ENCODE results near the gene STARD13. TPM values are rescaled to one million over a fixed set of nuclear protein-coding genes. Genes with fewer than 3 reads are reported as not detected.

Gene STARD13
- total RNA-seq, 1 donor from 2014 or later = 23.6 TPM

- no peaks in the 10 kb centered on the region for H3K27me3 Mint-ChIP-seq (ENCODE audit: low read depth)
- no peaks in the 10 kb centered on the region for H3K36me3 Mint-ChIP-seq (ENCODE audit: low read depth)
- TF ChIP-seq CTCF (conservative IDR thresholded peaks at IDR 0.05) = no peak
- H3K9me3 Mint-ChIP-seq = peaks cover 2% of the 10 kb centered on the region
- H3K4me1 Mint-ChIP-seq = no peaks in the 10 kb centered on the region
- no peak overlapping the region for H3K27ac Mint-ChIP-seq (ENCODE audit: unreplicated experiment)
- H3K4me3 Mint-ChIP-seq = no peak overlapping the region
- no peak for DNase-seq (ENCODE audit: low read depth, low spot score)
These were observed 11.4 kb upstream of the STARD13 start for GRCh38 chr13:33296793-33297425.

DNA sequence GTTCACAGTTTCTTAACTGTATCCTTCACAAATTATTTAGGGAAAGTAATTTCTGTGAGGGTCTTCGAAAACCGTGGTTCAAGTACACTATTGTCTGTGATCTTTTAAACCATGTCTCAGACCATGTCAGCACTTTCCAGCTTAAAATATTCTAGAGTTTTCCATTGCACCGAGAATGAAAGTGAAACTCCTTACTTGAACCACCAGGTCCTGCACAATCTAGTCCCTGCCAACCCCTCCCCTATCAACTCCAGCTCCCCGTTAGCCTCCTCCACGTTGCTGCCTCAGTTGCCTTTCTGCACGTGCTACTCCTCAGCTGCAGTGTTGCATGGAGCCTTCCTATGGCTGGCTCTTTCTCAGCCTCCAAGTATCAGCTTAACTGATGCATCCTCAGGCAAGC, 7.2 kb upstream of the STARD13 start:
- DNase-seq (ENCODE audit: low read depth, low spot score) = no peak
- Mint-ChIP-seq H3K27ac (ENCODE audit: unreplicated experiment) (no peak overlapping the region), H3K4me3 (no peak overlapping the region), H3K36me3 (ENCODE audit: low read depth) (no peaks in the 10 kb centered on the region), H3K9me3 (no peaks in the 10 kb centered on the region), H3K27me3 (ENCODE audit: low read depth) (no peaks in the 10 kb centered on the region), H3K4me1 (no peaks in the 10 kb centered on the region)
- no peak for TF ChIP-seq CTCF (conservative IDR thresholded peaks at IDR 0.05)

- Mint-ChIP-seq H3K36me3 (ENCODE audit: low read depth) (no peaks in the 10 kb centered on the region), H3K27me3 (ENCODE audit: low read depth) (no peaks in the 10 kb centered on the region), H3K4me1 (peaks cover 18% of the 10 kb centered on the region), H3K9me3 (no peaks in the 10 kb centered on the region), H3K4me3 (no peak overlapping the region), H3K27ac (ENCODE audit: unreplicated experiment) (no peak overlapping the region)
- TF ChIP-seq CTCF (conservative IDR thresholded peaks at IDR 0.05) = no peak
- DNase-seq (ENCODE audit: low read depth, low spot score) = no peak
These were observed 4.9 kb upstream of the STARD13 start for GRCh38 chr13:33290421-33290965.

DNA sequence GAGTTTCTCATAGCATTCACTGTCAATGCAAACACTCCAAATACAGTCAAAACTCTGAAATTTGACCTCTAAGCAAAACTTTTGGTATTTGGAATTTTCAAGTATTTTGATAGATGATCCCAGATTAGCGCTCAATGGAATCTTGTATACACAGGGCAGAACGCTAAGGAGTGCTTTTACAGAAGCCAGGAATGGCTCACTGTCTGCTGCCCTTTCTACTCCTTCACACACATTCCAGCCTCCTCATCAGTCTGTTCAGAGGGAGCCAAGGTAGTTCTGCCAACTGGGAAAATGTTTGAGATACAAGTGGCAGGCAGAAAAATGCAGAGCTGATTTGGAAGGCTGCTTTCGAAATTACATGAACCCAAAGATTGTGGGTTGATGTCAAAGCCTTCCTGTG, 4.4 kb upstream of the STARD13 start:
- peaks cover 23% of the 10 kb centered on the region for H3K4me1 Mint-ChIP-seq
- no peaks in the 10 kb centered on the region for H3K27me3 Mint-ChIP-seq (ENCODE audit: low read depth)
- H3K36me3 Mint-ChIP-seq (ENCODE audit: low read depth) = no peaks in the 10 kb centered on the region
- H3K4me3 Mint-ChIP-seq = no peak overlapping the region
- no peak for DNase-seq (ENCODE audit: low read depth, low spot score)
- TF ChIP-seq CTCF (conservative IDR thresholded peaks at IDR 0.05) = no peak
- H3K9me3 Mint-ChIP-seq = no peaks in the 10 kb centered on the region
- H3K27ac Mint-ChIP-seq (ENCODE audit: unreplicated experiment) = no peak overlapping the region

DNA sequence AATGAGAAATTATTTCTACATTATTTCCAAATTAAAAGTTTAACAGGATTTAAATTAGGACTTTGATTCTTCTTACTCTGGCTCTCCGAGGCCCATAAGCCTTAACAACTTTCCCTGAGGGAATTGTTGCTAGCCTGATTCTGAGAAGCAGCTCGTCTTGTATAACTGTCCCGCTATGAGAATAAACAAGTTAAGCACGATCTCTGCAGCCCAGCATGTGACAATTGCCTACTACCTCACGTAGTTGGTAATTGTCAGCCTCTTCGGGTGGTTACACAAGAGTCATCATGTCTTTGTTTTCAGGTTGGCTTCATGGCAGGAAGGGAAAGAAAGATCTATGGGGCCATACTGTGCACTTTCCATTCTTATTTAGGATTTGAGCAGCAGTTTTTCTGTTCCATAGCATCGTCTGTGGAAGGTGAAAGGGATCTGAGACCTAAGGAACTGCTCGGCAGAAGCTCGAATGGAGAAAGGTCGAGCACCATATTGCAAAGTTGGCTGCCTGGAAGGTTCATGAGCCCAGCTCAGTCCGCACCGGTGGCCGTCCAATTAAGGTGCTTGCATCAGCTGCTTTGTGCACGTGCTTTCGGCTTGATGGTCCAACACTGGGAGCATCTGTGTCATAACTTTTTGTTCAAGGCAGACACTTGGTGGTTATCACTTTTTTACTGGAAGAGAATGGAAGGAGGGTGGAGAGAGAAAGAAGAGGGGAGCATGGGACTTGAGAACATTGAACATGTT, 1.8 kb upstream of the STARD13 start:
- Mint-ChIP-seq H3K9me3 (no peaks in the 10 kb centered on the region), H3K4me3 (peak overlapping the region; percentile 5), H3K4me1 (peaks cover 38% of the 10 kb centered on the region), H3K36me3 (ENCODE audit: low read depth) (no peaks in the 10 kb centered on the region), H3K27ac (ENCODE audit: unreplicated experiment) (no peak overlapping the region), H3K27me3 (ENCODE audit: low read depth) (no peaks in the 10 kb centered on the region)
- no peak for TF ChIP-seq CTCF (conservative IDR thresholded peaks at IDR 0.05)
- no peak for DNase-seq (ENCODE audit: low read depth, low spot score)
